ENCODE measurements around the gene PTAFR.

GRCh38 chr1:28118640-28119307 is 57.7 kb downstream of the PTAFR start:
- TF ChIP-seq POLR2A (IDR thresholded peaks at IDR 0.05) (no peak), CTCF (IDR thresholded peaks at IDR 0.05) (no peak)

All from ovary (tissue), 3 donors.